Type B pancreatic cell (in vitro differentiated cells): ENCODE results near the gene TMEM87A. TPM values are rescaled to one million over a fixed set of nuclear protein-coding genes. Genes with fewer than 3 reads are reported as not detected.
A peak's percentile ranks its signal among the peaks of the same experiment; 100 is the strongest.

ENCODE experiments used
- DNase-seq: peaks from one replicate; pipeline ENCODE4 v3.0.0; 2021; ENCODE audit warnings: mixed read lengths; ENCODE audit not compliant: unreplicated experiment; ENCODE audit errors: extremely low spot score
- H3K27ac Mint-ChIP-seq: 2 replicates; pipeline ENCODE4 v1.8.0; 2021; ENCODE audit warnings: mild to moderate bottlenecking, mixed read lengths
- H3K27me3 Mint-ChIP-seq: 2 replicates; pipeline ENCODE4 v1.8.0; 2021; ENCODE audit warnings: mixed read lengths
- H3K36me3 Mint-ChIP-seq: 2 replicates; pipeline ENCODE4 v1.8.0; 2021; ENCODE audit warnings: mixed read lengths
- H3K4me1 Mint-ChIP-seq: one replicate; pipeline ENCODE4 v1.8.0; 2021; ENCODE audit warnings: mixed read lengths; ENCODE audit not compliant: unreplicated experiment
- H3K4me3 Mint-ChIP-seq: 2 replicates; pipeline ENCODE4 v1.8.0; 2021; ENCODE audit warnings: mild to moderate bottlenecking, mixed read lengths
- H3K9me3 Mint-ChIP-seq: 2 replicates; pipeline ENCODE4 v1.8.0; 2021; ENCODE audit warnings: mixed read lengths
- CTCF ChIP-seq: fragments of 200-600 bp; sonication (generic); conservative IDR thresholded peaks from 2 replicates; pipeline ENCODE4 v1.5.0; 2021; ENCODE audit warnings: antibody characterized with exemption, mild to moderate bottlenecking
- total RNA-seq: library from RNA; stranded (reverse); gene quantifications from 2 replicates; pipeline ENCODE4 v1.2.1, GENCODE V29; 2021; ENCODE audit warnings: low replicate concordance

The TMEM87A gene
- total RNA-seq, 1 donor from 2014 or later: 44.3 TPM

DNA sequence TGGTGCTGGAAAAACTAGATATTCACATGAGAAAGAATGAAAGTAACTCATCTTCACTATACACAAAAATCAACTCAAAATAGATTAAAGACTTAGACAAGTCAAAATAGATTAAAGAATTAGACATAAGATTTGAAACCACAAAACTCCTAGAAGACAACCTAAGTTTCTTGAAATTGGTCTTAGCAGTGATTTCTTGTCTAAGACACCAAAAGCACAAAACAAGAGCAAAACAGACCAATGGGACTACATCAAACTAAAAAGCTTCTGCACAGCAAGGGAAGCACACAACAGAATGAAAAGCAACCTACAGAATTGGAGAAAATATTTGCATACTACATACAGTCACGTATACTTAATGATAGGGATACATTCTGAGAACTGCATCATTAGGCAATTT lies 58.6 kb downstream of the TMEM87A start:
- no peaks in the 10 kb centered on the region for H3K27me3 Mint-ChIP-seq
- no peaks in the 10 kb centered on the region for H3K9me3 Mint-ChIP-seq
- H3K36me3 Mint-ChIP-seq: peaks cover 33% of the 10 kb centered on the region
- H3K27ac Mint-ChIP-seq: no peak overlapping the region
- no peak for TF ChIP-seq CTCF
- no peak for DNase-seq
- H3K4me3 Mint-ChIP-seq: no peak overlapping the region
- H3K4me1 Mint-ChIP-seq: no peaks in the 10 kb centered on the region

GRCh38 chr15:42213511-42213910 lies 59.7 kb downstream of the TMEM87A start:
- no peak overlapping the region for H3K27ac Mint-ChIP-seq
- H3K4me3 Mint-ChIP-seq: no peak overlapping the region
- no peaks in the 10 kb centered on the region for H3K4me1 Mint-ChIP-seq
- DNase-seq: no peak
- peaks cover 27% of the 10 kb centered on the region for H3K36me3 Mint-ChIP-seq
- no peak for TF ChIP-seq CTCF
- H3K9me3 Mint-ChIP-seq: no peaks in the 10 kb centered on the region
- no peaks in the 10 kb centered on the region for H3K27me3 Mint-ChIP-seq

DNA sequence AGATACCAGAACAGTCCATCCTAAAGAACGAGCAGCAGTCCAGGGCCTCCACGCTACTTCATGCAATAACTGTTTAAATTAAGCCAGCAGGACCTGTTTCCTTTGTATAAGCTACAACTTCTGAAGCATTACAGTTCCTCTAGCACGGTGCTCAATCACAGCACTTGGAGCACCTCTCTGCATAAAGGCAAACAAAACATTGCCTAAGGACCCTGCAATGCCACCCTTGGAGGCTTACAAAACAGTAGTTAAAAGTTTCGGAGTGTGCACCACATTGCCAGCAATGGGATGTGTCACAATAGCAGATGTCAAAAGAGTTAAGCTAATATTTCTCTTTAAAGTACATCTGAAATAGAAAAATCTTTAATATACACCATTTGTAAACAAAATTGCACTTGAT lies 62.5 kb downstream of the TMEM87A start:
- Mint-ChIP-seq H3K27me3 (no peaks in the 10 kb centered on the region), H3K27ac (no peak overlapping the region), H3K4me3 (no peak overlapping the region), H3K4me1 (peaks cover 20% of the 10 kb centered on the region), H3K9me3 (peaks cover 4% of the 10 kb centered on the region), H3K36me3 (peaks cover 15% of the 10 kb centered on the region)
- DNase-seq: no peak
- no peak for TF ChIP-seq CTCF

- TF ChIP-seq CTCF: no peak
- Mint-ChIP-seq H3K27me3 (no peaks in the 10 kb centered on the region), H3K27ac (peak within 1 kb of the TSS; percentile 84), H3K4me3 (peak within 1 kb of the TSS; percentile 96), H3K9me3 (peaks cover 4% of the 10 kb centered on the region), H3K4me1 (peaks cover 25% of the 10 kb centered on the region), H3K36me3 (peaks cover 4% of the 10 kb centered on the region)
- peak; percentile 82 for DNase-seq
These were observed 65.3 kb downstream of the TMEM87A start, which contains the start of gene VPS39 for GRCh38 chr15:42207674-42208579. Gene VPS39, minus strand, starts transcription at chr15:42208304. Its CDS starts 151 bp downstream, at chr15:42208153.

- TF ChIP-seq CTCF: no peak
- H3K9me3 Mint-ChIP-seq: peaks cover 4% of the 10 kb centered on the region
- H3K36me3 Mint-ChIP-seq: peaks cover 7% of the 10 kb centered on the region
- H3K27me3 Mint-ChIP-seq: no peaks in the 10 kb centered on the region
- no peak overlapping the region for H3K27ac Mint-ChIP-seq
- peak overlapping the region; percentile 96 for H3K4me3 Mint-ChIP-seq
- no peak for DNase-seq
- peaks cover 29% of the 10 kb centered on the region for H3K4me1 Mint-ChIP-seq
These were observed 66.8 kb downstream of the TMEM87A start for GRCh38 chr15:42206406-42206805.
